AG09309 (cell line): Measurements from ENCODE around the gene SH3PXD2A.

Experiments used
- DNase-seq: peaks from one replicate; pipeline ENCODE4 v3.0.0-alpha.2; 2010; ENCODE audit warnings: low read depth
- H3K4me3 ChIP-seq: 2 replicates; pipeline ENCODE4 v1.5.1; 2011; ENCODE audit warnings: mild to moderate bottlenecking, low read depth, low read length, moderate library complexity; ENCODE audit not compliant: control insufficient read depth
- TF ChIP-seq, protein P1 (sequence below): IDR thresholded peaks from 2 replicates; pipeline ENCODE4 v1.5.1; 2011; ENCODE audit warnings: mild to moderate bottlenecking, low read depth, low read length, inconsistent platforms; ENCODE audit not compliant: insufficient read depth, control insufficient read depth; ENCODE audit errors: missing control alignments

Gene SH3PXD2A

GRCh38 chr10:103725242-103725641 is 130.1 kb downstream of the SH3PXD2A start:
- no peak for DNase-seq
- TF ChIP-seq, protein P1, sequence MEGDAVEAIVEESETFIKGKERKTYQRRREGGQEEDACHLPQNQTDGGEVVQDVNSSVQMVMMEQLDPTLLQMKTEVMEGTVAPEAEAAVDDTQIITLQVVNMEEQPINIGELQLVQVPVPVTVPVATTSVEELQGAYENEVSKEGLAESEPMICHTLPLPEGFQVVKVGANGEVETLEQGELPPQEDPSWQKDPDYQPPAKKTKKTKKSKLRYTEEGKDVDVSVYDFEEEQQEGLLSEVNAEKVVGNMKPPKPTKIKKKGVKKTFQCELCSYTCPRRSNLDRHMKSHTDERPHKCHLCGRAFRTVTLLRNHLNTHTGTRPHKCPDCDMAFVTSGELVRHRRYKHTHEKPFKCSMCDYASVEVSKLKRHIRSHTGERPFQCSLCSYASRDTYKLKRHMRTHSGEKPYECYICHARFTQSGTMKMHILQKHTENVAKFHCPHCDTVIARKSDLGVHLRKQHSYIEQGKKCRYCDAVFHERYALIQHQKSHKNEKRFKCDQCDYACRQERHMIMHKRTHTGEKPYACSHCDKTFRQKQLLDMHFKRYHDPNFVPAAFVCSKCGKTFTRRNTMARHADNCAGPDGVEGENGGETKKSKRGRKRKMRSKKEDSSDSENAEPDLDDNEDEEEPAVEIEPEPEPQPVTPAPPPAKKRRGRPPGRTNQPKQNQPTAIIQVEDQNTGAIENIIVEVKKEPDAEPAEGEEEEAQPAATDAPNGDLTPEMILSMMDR = no peak

DNA sequence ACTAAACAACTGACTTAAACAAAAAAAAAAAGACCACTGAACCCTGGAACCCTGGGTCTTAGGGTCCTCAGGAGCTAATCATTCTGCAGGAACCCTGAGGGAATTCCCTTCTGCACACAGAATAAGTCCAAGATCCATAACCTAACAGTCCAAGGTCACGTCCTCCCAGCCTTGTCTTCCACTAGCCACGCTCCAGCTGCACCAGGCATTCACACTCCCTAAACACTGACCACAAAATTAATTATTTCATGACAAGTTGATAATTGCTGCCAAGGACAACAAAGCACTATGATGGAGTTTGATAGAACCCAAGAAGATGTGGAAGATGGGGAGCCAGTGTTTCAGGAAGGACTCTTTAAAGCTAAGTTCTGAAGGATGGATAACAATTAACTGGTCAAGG is 130.6 kb downstream of the SH3PXD2A start:
- TF ChIP-seq, protein P1 = no peak
- no peak overlapping the region for H3K4me3 ChIP-seq
- no peak for DNase-seq

More at GRCh38 chr10:103725242-103725641, 130.1 kb downstream of the SH3PXD2A start:
- no peak overlapping the region for H3K4me3 ChIP-seq

GRCh38 chr10:103724074-103724473 is 131.3 kb downstream of the SH3PXD2A start:
- no peak overlapping the region for H3K4me3 ChIP-seq
- TF ChIP-seq, protein P1 = no peak
- no peak for DNase-seq

GRCh38 chr10:103723557-103723956 is 131.8 kb downstream of the SH3PXD2A start:
- DNase-seq = no peak
- H3K4me3 ChIP-seq = no peak overlapping the region
- TF ChIP-seq, protein P1 = no peak

GRCh38 chr10:103722632-103723031 is 132.7 kb downstream of the SH3PXD2A start:
- H3K4me3 ChIP-seq = no peak overlapping the region
- TF ChIP-seq, protein P1 = no peak
- DNase-seq = no peak

DNA sequence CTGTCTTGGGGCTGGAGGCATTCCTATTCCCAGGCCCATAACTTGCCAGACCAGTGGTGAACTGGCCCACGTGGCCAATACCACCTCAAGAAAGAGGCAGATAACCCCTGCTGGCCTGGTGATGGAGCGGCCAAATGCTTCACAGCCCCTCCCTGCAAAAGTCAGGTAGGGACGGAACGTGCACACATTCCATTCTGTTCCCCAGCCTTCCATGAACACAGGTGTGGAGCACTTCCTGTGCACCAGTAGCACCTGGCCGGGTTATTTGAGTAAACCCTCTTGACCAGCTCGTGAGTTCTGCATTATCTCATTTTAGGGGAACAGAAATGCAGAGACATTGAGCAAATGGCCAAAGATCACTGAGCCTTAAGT is 134.4 kb downstream of the SH3PXD2A start:
- H3K4me3 ChIP-seq = no peak overlapping the region
- no peak for DNase-seq
- TF ChIP-seq, protein P1 = no peak
